Measurements from ENCODE around the gene SULT2B1.

GRCh38 chr19:48611872-48612271 lies 59.9 kb downstream of the SULT2B1 start:
- no peak for TF ChIP-seq CTCF (IDR thresholded peaks at IDR 0.05)
- TF ChIP-seq POLR2A (IDR thresholded peaks at IDR 0.05; ENCODE audit: low read depth) = no peak
- no peak for TF ChIP-seq POLR2AphosphoS5 (IDR thresholded peaks at IDR 0.05)

Measured in esophagus muscularis mucosa (tissue), 3 donors.